WTC11 (cell line): ENCODE results near the gene YIPF2. TPM values are rescaled to one million over a fixed set of nuclear protein-coding genes. Genes with fewer than 3 reads are reported as not detected.

ENCODE experiments used
- ATF1 ChIP-seq: sonication (generic); formaldehyde crosslinking; IDR thresholded peaks from 2 replicates; pipeline ENCODE4 v1.8.1; 2023; ENCODE audit warnings: mild to moderate bottlenecking, moderate library complexity, missing genetic modification reagents
- CREM ChIP-seq: sonication (generic); formaldehyde crosslinking; IDR thresholded peaks from 2 replicates; pipeline ENCODE4 v1.8.1; 2022; ENCODE audit warnings: mild to moderate bottlenecking, missing genetic modification reagents, moderate library complexity
- FOXK1 ChIP-seq: sonication (generic); formaldehyde crosslinking; IDR thresholded peaks from 2 replicates; pipeline ENCODE4 v1.8.0; 2022; ENCODE audit warnings: mild to moderate bottlenecking, moderate library complexity, missing genetic modification reagents
- FOXP1 ChIP-seq: sonication (generic); formaldehyde crosslinking; IDR thresholded peaks from 2 replicates; pipeline ENCODE4 v1.8.0; 2022; ENCODE audit warnings: missing genetic modification reagents, mild to moderate bottlenecking, moderate library complexity, borderline replicate concordance
- HMGXB4 ChIP-seq: sonication (generic); formaldehyde crosslinking; IDR thresholded peaks from 2 replicates; pipeline ENCODE4 v1.8.1; 2023; ENCODE audit warnings: mild to moderate bottlenecking, moderate library complexity, missing genetic modification reagents
- MLX ChIP-seq: sonication (generic); formaldehyde crosslinking; IDR thresholded peaks from 2 replicates; pipeline ENCODE4 v1.8.1; 2023; ENCODE audit warnings: mild to moderate bottlenecking, missing genetic modification reagents, moderate library complexity
- MYBL2 ChIP-seq: sonication (generic); formaldehyde crosslinking; IDR thresholded peaks from 2 replicates; pipeline ENCODE4 v1.8.1; 2023; ENCODE audit warnings: mild to moderate bottlenecking, moderate library complexity, missing genetic modification reagents
- RELA ChIP-seq: sonication (generic); formaldehyde crosslinking; IDR thresholded peaks from 2 replicates; pipeline ENCODE4 v1.8.1; 2022; ENCODE audit warnings: missing genetic modification reagents, mild to moderate bottlenecking, borderline replicate concordance
- SMAD3 ChIP-seq: sonication (generic); formaldehyde crosslinking; IDR thresholded peaks from 2 replicates; pipeline ENCODE4 v1.8.0; 2022; ENCODE audit warnings: missing genetic modification reagents, mild to moderate bottlenecking, borderline replicate concordance
- SP1 ChIP-seq: sonication (generic); formaldehyde crosslinking; conservative IDR thresholded peaks from 2 replicates; pipeline ENCODE4 v1.8.1; 2022; ENCODE audit warnings: missing genetic modification reagents
- TCF7 ChIP-seq: sonication (generic); formaldehyde crosslinking; IDR thresholded peaks from 2 replicates; pipeline ENCODE4 v1.8.0; 2022; ENCODE audit warnings: mild to moderate bottlenecking, low read depth, missing genetic modification reagents, moderate library complexity
- TEAD1 ChIP-seq: sonication (generic); formaldehyde crosslinking; IDR thresholded peaks from 2 replicates; pipeline ENCODE4 v1.8.0; 2022; ENCODE audit warnings: mild to moderate bottlenecking, missing genetic modification reagents
- TP53 ChIP-seq: sonication (generic); formaldehyde crosslinking; IDR thresholded peaks from 2 replicates; pipeline ENCODE4 v1.8.1; 2023; ENCODE audit warnings: mild to moderate bottlenecking, missing genetic modification reagents
- USF1 ChIP-seq: sonication (generic); formaldehyde crosslinking; IDR thresholded peaks from 2 replicates; pipeline ENCODE4 v1.8.0; 2022; ENCODE audit warnings: mild to moderate bottlenecking, missing genetic modification reagents
- ZNF121 ChIP-seq: sonication (generic); formaldehyde crosslinking; IDR thresholded peaks from 2 replicates; pipeline ENCODE4 v1.8.0; 2023; ENCODE audit warnings: missing genetic modification reagents
- total RNA-seq: library from RNA; stranded (reverse); gene quantifications from 3 replicates; pipeline ENCODE4 v1.2.3, GENCODE V29; 2021
- TF ChIP-seq, protein P1 (sequence below): sonication (generic); formaldehyde crosslinking; IDR thresholded peaks from 2 replicates; pipeline ENCODE4 v1.8.1; 2022; ENCODE audit warnings: low read depth, missing genetic modification reagents, borderline replicate concordance
- TF ChIP-seq, protein P2 (sequence below): sonication (generic); formaldehyde crosslinking; IDR thresholded peaks from 2 replicates; pipeline ENCODE4 v1.8.0; 2023; ENCODE audit warnings: missing genetic modification reagents, mild to moderate bottlenecking, borderline replicate concordance
- TF ChIP-seq, protein P3 (sequence below): sonication (generic); formaldehyde crosslinking; IDR thresholded peaks from 2 replicates; pipeline ENCODE4 v1.8.0; 2022; ENCODE audit warnings: missing genetic modification reagents
- TF ChIP-seq, protein P4 (sequence below): sonication (generic); formaldehyde crosslinking; conservative IDR thresholded peaks from 2 replicates; pipeline ENCODE4 v1.8.1; 2022; ENCODE audit warnings: mild to moderate bottlenecking, missing genetic modification reagents
- TF ChIP-seq, protein P5 (sequence below): sonication (generic); formaldehyde crosslinking; IDR thresholded peaks from 2 replicates; pipeline ENCODE4 v1.8.0; 2022; ENCODE audit warnings: mild to moderate bottlenecking, missing genetic modification reagents
- TF ChIP-seq, protein P6 (sequence below): sonication (generic); formaldehyde crosslinking; IDR thresholded peaks from 2 replicates; pipeline ENCODE4 v1.8.1; 2022; ENCODE audit warnings: missing genetic modification reagents, borderline replicate concordance

YIPF2 gene
- total RNA-seq, 1 experiment from 2014 or later, result 65.5 TPM

DNA sequence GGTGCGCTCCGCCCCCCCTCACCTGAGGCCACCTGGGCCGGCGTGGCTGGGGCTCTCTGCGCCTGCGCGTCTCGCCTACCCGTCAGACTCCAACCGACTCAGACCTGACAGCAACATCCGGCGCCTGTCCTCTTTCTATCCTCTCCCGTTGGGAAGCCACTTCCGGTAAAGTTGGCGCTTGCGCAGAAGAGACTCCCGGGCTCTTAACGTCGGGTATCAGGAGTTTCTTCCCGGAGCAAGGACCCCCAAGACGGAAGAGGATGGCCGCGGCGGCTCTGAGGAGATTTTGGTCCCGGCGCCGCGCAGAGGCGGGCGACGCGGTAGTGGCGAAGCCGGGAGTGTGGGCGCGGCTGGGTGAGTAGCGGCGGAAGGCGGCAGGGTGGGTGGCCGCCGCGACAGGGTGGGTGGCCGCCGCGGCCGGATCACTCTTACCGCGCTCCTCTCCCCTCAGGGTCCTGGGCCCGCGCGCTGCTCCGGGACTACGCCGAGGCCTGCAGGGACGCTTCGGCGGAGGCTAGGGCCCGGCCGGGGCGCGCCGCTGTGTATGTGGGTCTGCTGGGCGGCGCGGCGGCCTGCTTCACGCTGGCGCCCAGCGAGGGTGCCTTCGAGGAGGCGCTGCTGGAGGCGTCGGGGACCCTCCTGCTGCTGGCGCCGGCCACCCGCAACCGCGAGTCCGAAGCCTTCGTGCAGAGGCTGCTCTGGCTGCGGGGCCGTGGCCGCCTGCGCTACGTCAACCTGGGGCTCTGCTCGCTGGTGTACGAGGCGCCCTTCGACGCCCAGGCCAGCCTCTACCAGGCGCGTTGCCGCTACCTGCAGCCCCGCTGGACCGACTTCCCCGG lies at the start of gene YIPF2, which contains the start of gene TIMM29 (continued):
- TF ChIP-seq USF1 (CRISPR knock-in tag), result peak; percentile 23; the same call in 1 of the 2 replicates
- no peak for TF ChIP-seq MYBL2 (CRISPR knock-in tag)
- TF ChIP-seq, protein P1, sequence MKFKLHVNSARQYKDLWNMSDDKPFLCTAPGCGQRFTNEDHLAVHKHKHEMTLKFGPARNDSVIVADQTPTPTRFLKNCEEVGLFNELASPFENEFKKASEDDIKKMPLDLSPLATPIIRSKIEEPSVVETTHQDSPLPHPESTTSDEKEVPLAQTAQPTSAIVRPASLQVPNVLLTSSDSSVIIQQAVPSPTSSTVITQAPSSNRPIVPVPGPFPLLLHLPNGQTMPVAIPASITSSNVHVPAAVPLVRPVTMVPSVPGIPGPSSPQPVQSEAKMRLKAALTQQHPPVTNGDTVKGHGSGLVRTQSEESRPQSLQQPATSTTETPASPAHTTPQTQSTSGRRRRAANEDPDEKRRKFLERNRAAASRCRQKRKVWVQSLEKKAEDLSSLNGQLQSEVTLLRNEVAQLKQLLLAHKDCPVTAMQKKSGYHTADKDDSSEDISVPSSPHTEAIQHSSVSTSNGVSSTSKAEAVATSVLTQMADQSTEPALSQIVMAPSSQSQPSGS (CRISPR knock-in tag), result no peak
- TF ChIP-seq, protein P2, sequence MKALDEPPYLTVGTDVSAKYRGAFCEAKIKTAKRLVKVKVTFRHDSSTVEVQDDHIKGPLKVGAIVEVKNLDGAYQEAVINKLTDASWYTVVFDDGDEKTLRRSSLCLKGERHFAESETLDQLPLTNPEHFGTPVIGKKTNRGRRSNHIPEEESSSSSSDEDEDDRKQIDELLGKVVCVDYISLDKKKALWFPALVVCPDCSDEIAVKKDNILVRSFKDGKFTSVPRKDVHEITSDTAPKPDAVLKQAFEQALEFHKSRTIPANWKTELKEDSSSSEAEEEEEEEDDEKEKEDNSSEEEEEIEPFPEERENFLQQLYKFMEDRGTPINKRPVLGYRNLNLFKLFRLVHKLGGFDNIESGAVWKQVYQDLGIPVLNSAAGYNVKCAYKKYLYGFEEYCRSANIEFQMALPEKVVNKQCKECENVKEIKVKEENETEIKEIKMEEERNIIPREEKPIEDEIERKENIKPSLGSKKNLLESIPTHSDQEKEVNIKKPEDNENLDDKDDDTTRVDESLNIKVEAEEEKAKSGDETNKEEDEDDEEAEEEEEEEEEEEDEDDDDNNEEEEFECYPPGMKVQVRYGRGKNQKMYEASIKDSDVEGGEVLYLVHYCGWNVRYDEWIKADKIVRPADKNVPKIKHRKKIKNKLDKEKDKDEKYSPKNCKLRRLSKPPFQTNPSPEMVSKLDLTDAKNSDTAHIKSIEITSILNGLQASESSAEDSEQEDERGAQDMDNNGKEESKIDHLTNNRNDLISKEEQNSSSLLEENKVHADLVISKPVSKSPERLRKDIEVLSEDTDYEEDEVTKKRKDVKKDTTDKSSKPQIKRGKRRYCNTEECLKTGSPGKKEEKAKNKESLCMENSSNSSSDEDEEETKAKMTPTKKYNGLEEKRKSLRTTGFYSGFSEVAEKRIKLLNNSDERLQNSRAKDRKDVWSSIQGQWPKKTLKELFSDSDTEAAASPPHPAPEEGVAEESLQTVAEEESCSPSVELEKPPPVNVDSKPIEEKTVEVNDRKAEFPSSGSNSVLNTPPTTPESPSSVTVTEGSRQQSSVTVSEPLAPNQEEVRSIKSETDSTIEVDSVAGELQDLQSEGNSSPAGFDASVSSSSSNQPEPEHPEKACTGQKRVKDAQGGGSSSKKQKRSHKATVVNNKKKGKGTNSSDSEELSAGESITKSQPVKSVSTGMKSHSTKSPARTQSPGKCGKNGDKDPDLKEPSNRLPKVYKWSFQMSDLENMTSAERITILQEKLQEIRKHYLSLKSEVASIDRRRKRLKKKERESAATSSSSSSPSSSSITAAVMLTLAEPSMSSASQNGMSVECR (CRISPR knock-in tag), result no peak; the same call in 1 of the 2 replicates
- no peak for TF ChIP-seq TP53 (CRISPR knock-in tag)
- TF ChIP-seq RELA (CRISPR knock-in tag), result no peak; the same call in 1 of the 2 replicates
- TF ChIP-seq, protein P3, sequence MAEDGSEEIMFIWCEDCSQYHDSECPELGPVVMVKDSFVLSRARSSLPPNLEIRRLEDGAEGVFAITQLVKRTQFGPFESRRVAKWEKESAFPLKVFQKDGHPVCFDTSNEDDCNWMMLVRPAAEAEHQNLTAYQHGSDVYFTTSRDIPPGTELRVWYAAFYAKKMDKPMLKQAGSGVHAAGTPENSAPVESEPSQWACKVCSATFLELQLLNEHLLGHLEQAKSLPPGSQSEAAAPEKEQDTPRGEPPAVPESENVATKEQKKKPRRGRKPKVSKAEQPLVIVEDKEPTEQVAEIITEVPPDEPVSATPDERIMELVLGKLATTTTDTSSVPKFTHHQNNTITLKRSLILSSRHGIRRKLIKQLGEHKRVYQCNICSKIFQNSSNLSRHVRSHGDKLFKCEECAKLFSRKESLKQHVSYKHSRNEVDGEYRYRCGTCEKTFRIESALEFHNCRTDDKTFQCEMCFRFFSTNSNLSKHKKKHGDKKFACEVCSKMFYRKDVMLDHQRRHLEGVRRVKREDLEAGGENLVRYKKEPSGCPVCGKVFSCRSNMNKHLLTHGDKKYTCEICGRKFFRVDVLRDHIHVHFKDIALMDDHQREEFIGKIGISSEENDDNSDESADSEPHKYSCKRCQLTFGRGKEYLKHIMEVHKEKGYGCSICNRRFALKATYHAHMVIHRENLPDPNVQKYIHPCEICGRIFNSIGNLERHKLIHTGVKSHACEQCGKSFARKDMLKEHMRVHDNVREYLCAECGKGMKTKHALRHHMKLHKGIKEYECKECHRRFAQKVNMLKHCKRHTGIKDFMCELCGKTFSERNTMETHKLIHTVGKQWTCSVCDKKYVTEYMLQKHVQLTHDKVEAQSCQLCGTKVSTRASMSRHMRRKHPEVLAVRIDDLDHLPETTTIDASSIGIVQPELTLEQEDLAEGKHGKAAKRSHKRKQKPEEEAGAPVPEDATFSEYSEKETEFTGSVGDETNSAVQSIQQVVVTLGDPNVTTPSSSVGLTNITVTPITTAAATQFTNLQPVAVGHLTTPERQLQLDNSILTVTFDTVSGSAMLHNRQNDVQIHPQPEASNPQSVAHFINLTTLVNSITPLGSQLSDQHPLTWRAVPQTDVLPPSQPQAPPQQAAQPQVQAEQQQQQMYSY (CRISPR knock-in tag), result no peak
- no peak for TF ChIP-seq SMAD3 (CRISPR knock-in tag)
- 0 out of 2 replicates have a peak, but pooled peaks have one; percentile 43 for TF ChIP-seq FOXP1 (CRISPR knock-in tag)
- no peak for TF ChIP-seq ZNF121
- TF ChIP-seq TEAD1, result peak; percentile 56; the same call in 1 of the 2 replicates
- TF ChIP-seq TCF7 (CRISPR knock-in tag), result no peak
- TF ChIP-seq ATF1 (CRISPR knock-in tag), result no peak
- peak; percentile 81 for TF ChIP-seq SP1
- TF ChIP-seq CREM (CRISPR knock-in tag), result peak; percentile 84
- peak; percentile 99 for TF ChIP-seq FOXK1 (CRISPR knock-in tag)
- TF ChIP-seq, protein P4, sequence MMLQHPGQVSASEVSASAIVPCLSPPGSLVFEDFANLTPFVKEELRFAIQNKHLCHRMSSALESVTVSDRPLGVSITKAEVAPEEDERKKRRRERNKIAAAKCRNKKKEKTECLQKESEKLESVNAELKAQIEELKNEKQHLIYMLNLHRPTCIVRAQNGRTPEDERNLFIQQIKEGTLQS (CRISPR knock-in tag), result no peak
- peak; percentile 52; the same call in 1 of the 2 replicates for TF ChIP-seq HMGXB4
- TF ChIP-seq, protein P5, sequence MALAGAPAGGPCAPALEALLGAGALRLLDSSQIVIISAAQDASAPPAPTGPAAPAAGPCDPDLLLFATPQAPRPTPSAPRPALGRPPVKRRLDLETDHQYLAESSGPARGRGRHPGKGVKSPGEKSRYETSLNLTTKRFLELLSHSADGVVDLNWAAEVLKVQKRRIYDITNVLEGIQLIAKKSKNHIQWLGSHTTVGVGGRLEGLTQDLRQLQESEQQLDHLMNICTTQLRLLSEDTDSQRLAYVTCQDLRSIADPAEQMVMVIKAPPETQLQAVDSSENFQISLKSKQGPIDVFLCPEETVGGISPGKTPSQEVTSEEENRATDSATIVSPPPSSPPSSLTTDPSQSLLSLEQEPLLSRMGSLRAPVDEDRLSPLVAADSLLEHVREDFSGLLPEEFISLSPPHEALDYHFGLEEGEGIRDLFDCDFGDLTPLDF (CRISPR knock-in tag), result no peak
- TF ChIP-seq, protein P6, sequence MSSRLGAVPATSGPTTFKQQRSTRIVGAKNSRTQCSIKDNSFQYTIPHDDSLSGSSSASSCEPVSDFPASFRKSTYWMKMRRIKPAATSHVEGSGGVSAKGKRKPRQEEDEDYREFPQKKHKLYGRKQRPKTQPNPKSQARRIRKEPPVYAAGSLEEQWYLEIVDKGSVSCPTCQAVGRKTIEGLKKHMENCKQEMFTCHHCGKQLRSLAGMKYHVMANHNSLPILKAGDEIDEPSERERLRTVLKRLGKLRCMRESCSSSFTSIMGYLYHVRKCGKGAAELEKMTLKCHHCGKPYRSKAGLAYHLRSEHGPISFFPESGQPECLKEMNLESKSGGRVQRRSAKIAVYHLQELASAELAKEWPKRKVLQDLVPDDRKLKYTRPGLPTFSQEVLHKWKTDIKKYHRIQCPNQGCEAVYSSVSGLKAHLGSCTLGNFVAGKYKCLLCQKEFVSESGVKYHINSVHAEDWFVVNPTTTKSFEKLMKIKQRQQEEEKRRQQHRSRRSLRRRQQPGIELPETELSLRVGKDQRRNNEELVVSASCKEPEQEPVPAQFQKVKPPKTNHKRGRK (CRISPR knock-in tag), result no peak
- TF ChIP-seq MLX, result no peak; the same call in 1 of the 2 replicates
